Neural cell (in vitro differentiated cells): ENCODE measurements around the gene BMPR1A.

Experiments
- CTCF ChIP-seq: fragments of 450-650 bp; IDR thresholded peaks from 2 replicates; pipeline ENCODE4 v1.5.1; 2014; ENCODE audit warnings: antibody characterized with exemption, mild to moderate bottlenecking, moderate library complexity; ENCODE audit not compliant: poor library complexity, severe bottlenecking
- EP300 ChIP-seq: fragments of 450-650 bp; conservative IDR thresholded peaks from 2 replicates; pipeline ENCODE4 v1.6.1; 2014; ENCODE audit warnings: antibody characterized with exemption, mild to moderate bottlenecking, moderate library complexity; ENCODE audit not compliant: poor library complexity, severe bottlenecking
- EZH2 ChIP-seq: fragments of 200-600, 300-800 bp; shearing (Covaris generic), sonication (generic); IDR thresholded peaks from 2 replicates; pipeline ENCODE4 v1.6.1; 2014; ENCODE audit warnings: antibody characterized with exemption, low read length, borderline replicate concordance, mild to moderate bottlenecking; ENCODE audit not compliant: insufficient read depth, poor library complexity, severe bottlenecking
- MXI1 ChIP-seq: fragments of 450-650 bp; conservative IDR thresholded peaks from 2 replicates; pipeline ENCODE4 v1.6.1; 2014; ENCODE audit warnings: antibody characterized with exemption, mild to moderate bottlenecking; ENCODE audit not compliant: poor library complexity, severe bottlenecking
- POLR2AphosphoS5 ChIP-seq: IDR thresholded peaks from 2 replicates; pipeline ENCODE4 v1.6.1; 2012
- RAD21 ChIP-seq: fragments of 450-650 bp; conservative IDR thresholded peaks from 2 replicates; pipeline ENCODE4 v1.6.1; 2014; ENCODE audit warnings: antibody characterized with exemption, mild to moderate bottlenecking, moderate library complexity
- REST ChIP-seq: IDR thresholded peaks from 2 replicates; pipeline ENCODE4 v1.6.1; 2012; ENCODE audit warnings: borderline replicate concordance
- SMC3 ChIP-seq: fragments of 450-650 bp; conservative IDR thresholded peaks from 2 replicates; pipeline ENCODE4 v1.6.1; 2014; ENCODE audit warnings: antibody characterized with exemption, mild to moderate bottlenecking, moderate library complexity; ENCODE audit not compliant: poor library complexity
- TAF1 ChIP-seq: IDR thresholded peaks from 2 replicates; pipeline ENCODE4 v1.6.1; 2012; ENCODE audit warnings: low read depth

- TF ChIP-seq CTCF (no peak), SMC3 (no peak), POLR2AphosphoS5 (no peak), RAD21 (no peak), TAF1 (no peak), EZH2 (no peak), REST (no peak), EP300 (no peak), MXI1 (no peak)
Measured at GRCh38 chr10:86960003-86960862, 203.8 kb downstream of the BMPR1A start.
